Measurements from ENCODE around the gene ANAPC13.

GRCh38 chr3:134487406-134487805, 1.6 kb upstream of the ANAPC13 start:
- no peak for TF ChIP-seq CREB1 (IDR thresholded peaks at IDR 0.05)
- TF ChIP-seq CREB1 (CRISPR knock-in tag; IDR thresholded peaks at IDR 0.05) = no peak
- TF ChIP-seq RORA (CRISPR knock-in tag; IDR thresholded peaks at IDR 0.05) = no peak
- TF ChIP-seq ZNF274 (CRISPR knock-in tag; IDR thresholded peaks at IDR 0.05) = no peak
- TF ChIP-seq REST (IDR thresholded peaks at IDR 0.05; ENCODE audit: borderline replicate concordance in 1 of 2, low read depth in 1 of 2, low read length in 2 of 2) = no peak
- TF ChIP-seq SMC3 (IDR thresholded peaks at IDR 0.05; ENCODE audit: low read length) = no peak
- no peak for TF ChIP-seq ETV5 (CRISPR knock-in tag; IDR thresholded peaks at IDR 0.05; ENCODE audit: borderline replicate concordance)
- no peak for TF ChIP-seq KDM5B (CRISPR knock-in tag; IDR thresholded peaks at IDR 0.05; ENCODE audit: borderline replicate concordance)
- no peak for TF ChIP-seq GABPA (IDR thresholded peaks at IDR 0.05; ENCODE audit: low read depth, low read length)
- TF ChIP-seq GABPA (CRISPR knock-in tag; IDR thresholded peaks at IDR 0.05; ENCODE audit: low read depth) = no peak
- TF ChIP-seq ZNF24 (IDR thresholded peaks at IDR 0.05) = no peak
- TF ChIP-seq CTCF (CRISPR knock-in tag; IDR thresholded peaks at IDR 0.05) = no peak
- no peak for TF ChIP-seq CEBPG (CRISPR knock-in tag; IDR thresholded peaks at IDR 0.05)

Data from HepG2 (cell line).